Left ventricle myocardium inferior (tissue), 1 donor: Measurements from ENCODE around the gene SLC39A5. TPM values are rescaled to one million over a fixed set of nuclear protein-coding genes. Genes with fewer than 3 reads are reported as not detected.

Experiments
- DNase-seq: peaks from one replicate; pipeline ENCODE4 v3.0.0-alpha.2; 2020
- H3K27ac ChIP-seq: fragments of 200-600 bp; replicated peaks from 2 replicates; pipeline ENCODE4 v1.8.0; 2021
- H3K27me3 ChIP-seq: fragments of 200-600 bp; 2 replicates; pipeline ENCODE4 v1.8.0; 2021; ENCODE audit warnings: low read depth
- H3K36me3 ChIP-seq: fragments of 200-600 bp; 2 replicates; pipeline ENCODE4 v1.8.0; 2021
- H3K4me1 ChIP-seq: fragments of 200-600 bp; 2 replicates; pipeline ENCODE4 v1.8.0; 2021
- H3K4me3 ChIP-seq: fragments of 200-600 bp; 2 replicates; pipeline ENCODE4 v1.8.0; 2021; ENCODE audit warnings: mild to moderate bottlenecking, moderate library complexity
- H3K9me3 ChIP-seq: fragments of 200-600 bp; replicated peaks from 2 replicates; pipeline ENCODE4 v1.8.0; 2021
- CTCF ChIP-seq: fragments of 200-600 bp; IDR thresholded peaks from 2 replicates; pipeline ENCODE4 v1.8.0; 2021; ENCODE audit warnings: antibody characterized with exemption, mild to moderate bottlenecking, borderline replicate concordance
- intact Hi-C: fragments of 100-400 bp; cut with micrococcal nuclease; formaldehyde crosslinking; loops from one replicate; pipeline ENCODE4 v1.11.0; 2022
- total RNA-seq: library from RNA; stranded (reverse); fragmentation: NEBNext Ultra II Directional; extraction: Animal tissue kit (Norgen Biotek cat#: 25700); gene quantifications from one replicate; pipeline ENCODE4 v1.2.1, GENCODE V29; 2021
- donor health status: DM: no; HTN: yes; CAD: no; lungs with severe emphysema.

The SLC39A5 gene
- total RNA-seq, 1 donor from 2014 or later: not detected

- peaks cover 57% of the 10 kb centered on the region for H3K36me3 ChIP-seq
- H3K9me3 ChIP-seq: no peaks in the 10 kb centered on the region
- H3K27ac ChIP-seq: no peak overlapping the region
- no peaks in the 10 kb centered on the region for H3K27me3 ChIP-seq
- H3K4me1 ChIP-seq: peaks cover 29% of the 10 kb centered on the region
- no peak for TF ChIP-seq CTCF
- no peak for DNase-seq
- intact Hi-C loops: no loop called here
- no peak overlapping the region for H3K4me3 ChIP-seq
Observed at GRCh38 chr12:56216461-56216860, 13.4 kb upstream of the SLC39A5 start.

GRCh38 chr12:56219840-56220239, 10.0 kb upstream of the SLC39A5 start:
- H3K4me3 ChIP-seq: peak overlapping the region; percentile 81
- intact Hi-C loops: no loop called here
- H3K4me1 ChIP-seq: peaks cover 58% of the 10 kb centered on the region

GRCh38 chr12:56220611-56221231, 9.1 kb upstream of the SLC39A5 start:
- H3K27ac ChIP-seq: peak overlapping the region; percentile 99
- H3K4me3 ChIP-seq: peak overlapping the region; percentile 81
- intact Hi-C loops: no loop called here
- no peaks in the 10 kb centered on the region for H3K9me3 ChIP-seq
- H3K27me3 ChIP-seq: no peaks in the 10 kb centered on the region
- DNase-seq: no peak
- peaks cover 15% of the 10 kb centered on the region for H3K36me3 ChIP-seq
- peaks cover 63% of the 10 kb centered on the region for H3K4me1 ChIP-seq
- no peak for TF ChIP-seq CTCF

More at GRCh38 chr12:56219840-56220239, 10.0 kb upstream of the SLC39A5 start:
- DNase-seq: no peak
- H3K9me3 ChIP-seq: no peaks in the 10 kb centered on the region
- peaks cover 24% of the 10 kb centered on the region for H3K36me3 ChIP-seq
- no peak for TF ChIP-seq CTCF
- peak overlapping the region; percentile 99 for H3K27ac ChIP-seq
- no peaks in the 10 kb centered on the region for H3K27me3 ChIP-seq

GRCh38 chr12:56221232-56221756, 8.6 kb upstream of the SLC39A5 start:
- intact Hi-C loops: no loop called here
- Histone ChIP-seq H3K27me3 (no peaks in the 10 kb centered on the region), H3K27ac (peak overlapping the region; percentile 99), H3K9me3 (no peaks in the 10 kb centered on the region), H3K36me3 (peaks cover 9% of the 10 kb centered on the region), H3K4me1 (peaks cover 63% of the 10 kb centered on the region), H3K4me3 (peak overlapping the region; percentile 81)
- DNase-seq: peak; percentile 59
- TF ChIP-seq CTCF: no peak

GRCh38 chr12:56221757-56222530, 7.9 kb upstream of the SLC39A5 start, which contains the start of gene RNF41:
RNF41 (minus strand) TSS chr12:56221922; CDS start chr12:56214047, 7,875 bp downstream.
- H3K27me3 ChIP-seq: no peaks in the 10 kb centered on the region
- H3K36me3 ChIP-seq: peaks cover 3% of the 10 kb centered on the region
- peak; percentile 97 for DNase-seq
- H3K9me3 ChIP-seq: no peaks in the 10 kb centered on the region
- intact Hi-C loops: no loop called here
- H3K4me1 ChIP-seq: peaks cover 63% of the 10 kb centered on the region
- TF ChIP-seq CTCF: no peak
- peak within 1 kb of the TSS; percentile 99 for H3K27ac ChIP-seq
- H3K4me3 ChIP-seq: peak within 1 kb of the TSS; percentile 81
